Panc1 (cell line): ENCODE results near the gene GRIP1. TPM values are rescaled to one million over a fixed set of nuclear protein-coding genes. Genes with fewer than 3 reads are reported as not detected.

ENCODE experiments used
- ATAC-seq: fragments of 200-7000 bp; cut with Tn5 transposase; 2 replicates; pipeline ENCODE4 v1.9.1; 2020; ENCODE audit warnings: mild to moderate bottlenecking, moderate library complexity
- BruUV-seq: library from RNA; stranded (reverse); fragments of 400-500 nt; replicated peaks from 2 replicates; lab custom pipeline; 2021; lab: Mats Ljungman, UMichigan
- CTCF ChIA-PET: fragments of 300-600 bp; sonication (Branson Sonifier 250); formaldehyde crosslinking; loops from one replicate; lab custom pipeline; 2022; ENCODE audit warnings: antibody characterized with exemption; lab: Charles Lee
- POLR2A ChIA-PET: fragments of 300-600 bp; sonication (Branson Sonifier 250); formaldehyde crosslinking; loops from one replicate; lab custom pipeline; 2022; ENCODE audit warnings: antibody characterized with exemption; lab: Charles Lee
- DNase-seq: peaks from one replicate; pipeline ENCODE4 v3.0.0-alpha.2; 2010; ENCODE audit warnings: low read depth, low spot score
- H3K27ac ChIP-seq: 2 replicates; pipeline ENCODE4 v1.5.1; 2011; ENCODE audit warnings: mild to moderate bottlenecking, low read length, inconsistent platforms
- H3K27me3 ChIP-seq: fragments of 200-500 bp; sonication (Bioruptor generic); 2 replicates; pipeline ENCODE4 v1.6.0; 2014; ENCODE audit warnings: low read length, inconsistent platforms; ENCODE audit not compliant: control insufficient read depth, insufficient read depth
- H3K36me3 ChIP-seq: fragments of 200-500 bp; sonication (Bioruptor generic); 2 replicates; pipeline ENCODE4 v1.5.1; 2014; ENCODE audit warnings: inconsistent platforms, mild to moderate bottlenecking, low read length, moderate library complexity; ENCODE audit not compliant: control insufficient read depth, insufficient read depth
- H3K4me1 ChIP-seq: 2 replicates; pipeline ENCODE4 v1.5.1; 2011; ENCODE audit warnings: inconsistent platforms, mild to moderate bottlenecking, low read length, moderate library complexity; ENCODE audit not compliant: control insufficient read depth, insufficient read depth
- H3K4me3 ChIP-seq, 2 experiments: 2 replicates each; pipeline ENCODE4 v1.5.1; 2011 to 2012; ENCODE audit warnings: low read depth in 2 of 2, low read length in 2 of 2, mild to moderate bottlenecking in 2 of 2, inconsistent platforms in 1 of 2, moderate library complexity in 1 of 2
- H3K9me3 ChIP-seq: fragments of 200-500 bp; sonication (Bioruptor generic); 2 replicates; pipeline ENCODE4 v1.5.1; 2014; ENCODE audit warnings: low read depth, mild to moderate bottlenecking, inconsistent platforms, low read length, moderate library complexity; ENCODE audit not compliant: control insufficient read depth, insufficient read depth
- CTCF ChIP-seq: fragments of 450-650 bp; IDR thresholded peaks from 2 replicates; pipeline ENCODE4 v1.5.1; 2017; ENCODE audit warnings: mild to moderate bottlenecking
- POLR2AphosphoS5 ChIP-seq: IDR thresholded peaks from 2 replicates; pipeline ENCODE4 v1.6.1; 2012; ENCODE audit warnings: mild to moderate bottlenecking, low read depth, low read length, moderate library complexity
- SIN3A ChIP-seq: IDR thresholded peaks from 2 replicates; pipeline ENCODE4 v1.6.1; 2012; ENCODE audit warnings: low read depth, mild to moderate bottlenecking, low read length, moderate library complexity, borderline replicate concordance; ENCODE audit not compliant: insufficient read depth
- TCF7L2 ChIP-seq: IDR thresholded peaks from 2 replicates; pipeline ENCODE4 v1.6.1; 2011; ENCODE audit warnings: mild to moderate bottlenecking, low read depth, low read length, inconsistent platforms
- in situ Hi-C: cut with HindIII; loops from 2 replicates; pipeline ENCODE4 v1.10.0; 2016; ENCODE audit warnings: low sequenced_read_pairs, low pct_unique_long_range_greater_than_20kb
- intact Hi-C: fragments of 100-400 bp; cut with micrococcal nuclease; formaldehyde crosslinking; loops from one replicate; pipeline ENCODE4 v1.10.0; 2022; ENCODE audit not compliant: unreplicated experiment
- total RNA-seq: library from RNA; stranded (reverse); gene quantifications from one replicate; pipeline ENCODE4 v1.2.1, GENCODE V29; 2021; ENCODE audit not compliant: unreplicated experiment
- TF ChIP-seq, protein P1 (sequence below), 2 experiments: IDR thresholded peaks; 2 replicates each; pipeline ENCODE4 v1.6.1; 2011 to 2012; ENCODE audit warnings: low read depth in 2 of 2, control low read depth in 1 of 2, low read length in 1 of 2, mild to moderate bottlenecking in 1 of 2, moderate library complexity in 1 of 2; ENCODE audit not compliant: insufficient read depth in 1 of 2

The GRIP1 gene
- total RNA-seq, 1 experiment from 2014 or later: 9.2 TPM

DNA sequence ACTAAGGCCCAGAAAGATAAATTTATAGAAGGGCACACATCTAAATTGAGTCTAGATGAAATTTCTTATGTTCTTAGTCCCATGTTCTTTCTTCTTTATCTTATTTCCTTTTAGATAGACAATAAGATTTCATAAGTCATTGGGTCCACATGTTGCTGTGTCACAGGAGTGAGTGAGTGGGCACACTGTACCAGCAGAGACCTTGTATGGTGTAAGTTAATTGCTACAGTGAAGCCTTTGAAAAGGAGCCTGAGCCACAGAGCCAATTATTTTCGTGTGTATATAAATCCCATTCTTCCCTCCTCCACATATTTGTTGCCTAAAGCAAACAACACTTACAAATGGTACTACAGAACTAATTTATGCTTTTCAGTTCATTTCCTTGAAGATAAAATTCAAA, 79.1 kb downstream of the GRIP1 start:
- POLR2A ChIA-PET: no interaction called here
- no peak for DNase-seq
- no peak overlapping the region for H3K4me3 ChIP-seq
- BruUV-seq: no TSS peak
- no peaks in the 10 kb centered on the region for H3K4me1 ChIP-seq
- in situ Hi-C loops: no loop called here
- TF ChIP-seq TCF7L2 (no peak), CTCF (no peak), SIN3A (no peak), POLR2AphosphoS5 (no peak)
- TF ChIP-seq, protein P1, sequence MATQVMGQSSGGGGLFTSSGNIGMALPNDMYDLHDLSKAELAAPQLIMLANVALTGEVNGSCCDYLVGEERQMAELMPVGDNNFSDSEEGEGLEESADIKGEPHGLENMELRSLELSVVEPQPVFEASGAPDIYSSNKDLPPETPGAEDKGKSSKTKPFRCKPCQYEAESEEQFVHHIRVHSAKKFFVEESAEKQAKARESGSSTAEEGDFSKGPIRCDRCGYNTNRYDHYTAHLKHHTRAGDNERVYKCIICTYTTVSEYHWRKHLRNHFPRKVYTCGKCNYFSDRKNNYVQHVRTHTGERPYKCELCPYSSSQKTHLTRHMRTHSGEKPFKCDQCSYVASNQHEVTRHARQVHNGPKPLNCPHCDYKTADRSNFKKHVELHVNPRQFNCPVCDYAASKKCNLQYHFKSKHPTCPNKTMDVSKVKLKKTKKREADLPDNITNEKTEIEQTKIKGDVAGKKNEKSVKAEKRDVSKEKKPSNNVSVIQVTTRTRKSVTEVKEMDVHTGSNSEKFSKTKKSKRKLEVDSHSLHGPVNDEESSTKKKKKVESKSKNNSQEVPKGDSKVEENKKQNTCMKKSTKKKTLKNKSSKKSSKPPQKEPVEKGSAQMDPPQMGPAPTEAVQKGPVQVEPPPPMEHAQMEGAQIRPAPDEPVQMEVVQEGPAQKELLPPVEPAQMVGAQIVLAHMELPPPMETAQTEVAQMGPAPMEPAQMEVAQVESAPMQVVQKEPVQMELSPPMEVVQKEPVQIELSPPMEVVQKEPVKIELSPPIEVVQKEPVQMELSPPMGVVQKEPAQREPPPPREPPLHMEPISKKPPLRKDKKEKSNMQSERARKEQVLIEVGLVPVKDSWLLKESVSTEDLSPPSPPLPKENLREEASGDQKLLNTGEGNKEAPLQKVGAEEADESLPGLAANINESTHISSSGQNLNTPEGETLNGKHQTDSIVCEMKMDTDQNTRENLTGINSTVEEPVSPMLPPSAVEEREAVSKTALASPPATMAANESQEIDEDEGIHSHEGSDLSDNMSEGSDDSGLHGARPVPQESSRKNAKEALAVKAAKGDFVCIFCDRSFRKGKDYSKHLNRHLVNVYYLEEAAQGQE (IDR thresholded peaks at IDR 0.05; ENCODE audit: insufficient read depth in 1 of 2, low read depth in 2 of 2, low read length in 1 of 2): no peak
- no peaks in the 10 kb centered on the region for H3K9me3 ChIP-seq
- intact Hi-C loops: no loop called here
- no peaks in the 10 kb centered on the region; the same call in 1 of the 2 replicates for H3K36me3 ChIP-seq
- CTCF ChIA-PET: no interaction called here
- H3K27ac ChIP-seq: no peak overlapping the region
- ATAC-seq: no peak
- no peaks in the 10 kb centered on the region for H3K27me3 ChIP-seq

DNA sequence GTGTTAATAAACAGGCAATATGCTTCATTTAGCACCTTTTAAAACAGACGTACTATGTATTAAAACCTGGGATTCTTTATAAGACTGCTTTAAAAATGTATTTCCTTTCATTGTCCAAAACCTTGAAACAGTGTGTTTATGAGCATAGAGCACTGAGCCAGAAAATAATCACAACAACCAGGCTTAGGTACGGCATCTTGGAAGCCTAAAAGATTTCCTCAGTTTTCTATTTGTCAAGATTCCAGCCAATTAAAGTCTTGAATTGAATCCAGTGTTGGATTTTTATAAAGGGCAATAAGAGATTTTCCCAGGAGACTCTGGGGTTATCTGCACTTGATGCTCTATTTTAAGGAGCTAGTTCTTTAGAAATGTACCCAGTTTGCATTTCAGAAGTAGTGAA, 80.3 kb downstream of the GRIP1 start:
- BruUV-seq: no TSS peak
- Histone ChIP-seq H3K27me3 (no peaks in the 10 kb centered on the region), H3K27ac (no peak overlapping the region), H3K4me3 (no peak overlapping the region), H3K9me3 (no peaks in the 10 kb centered on the region), H3K4me1 (no peaks in the 10 kb centered on the region), H3K36me3 (no peaks in the 10 kb centered on the region; the same call in 1 of the 2 replicates)
- no peak for ATAC-seq
- no peak for DNase-seq
- TF ChIP-seq TCF7L2 (no peak), SIN3A (no peak), POLR2AphosphoS5 (no peak), CTCF (no peak)
- TF ChIP-seq, protein P1 (IDR thresholded peaks at IDR 0.05; ENCODE audit: insufficient read depth in 1 of 2, low read depth in 2 of 2, low read length in 1 of 2): no peak
- intact Hi-C loops (no loop called here), in situ Hi-C loops (no loop called here)
- POLR2A ChIA-PET: no interaction called here
- CTCF ChIA-PET: no interaction called here
